Activated CD4-positive, CD25-positive, alpha-beta regulatory T cell treated with anti-CD3 and anti-CD28 coated beads, Interleukin-2, amount 50 U/mL, for 72 hours (primary cell): Measurements from ENCODE around the gene HYAL2.
A peak's percentile ranks its signal among the peaks of the same experiment; 100 is the strongest.

ENCODE experiments used
- DNase-seq: peaks from one replicate; pipeline ENCODE4 v3.0.0; 2021

Gene HYAL2

DNA sequence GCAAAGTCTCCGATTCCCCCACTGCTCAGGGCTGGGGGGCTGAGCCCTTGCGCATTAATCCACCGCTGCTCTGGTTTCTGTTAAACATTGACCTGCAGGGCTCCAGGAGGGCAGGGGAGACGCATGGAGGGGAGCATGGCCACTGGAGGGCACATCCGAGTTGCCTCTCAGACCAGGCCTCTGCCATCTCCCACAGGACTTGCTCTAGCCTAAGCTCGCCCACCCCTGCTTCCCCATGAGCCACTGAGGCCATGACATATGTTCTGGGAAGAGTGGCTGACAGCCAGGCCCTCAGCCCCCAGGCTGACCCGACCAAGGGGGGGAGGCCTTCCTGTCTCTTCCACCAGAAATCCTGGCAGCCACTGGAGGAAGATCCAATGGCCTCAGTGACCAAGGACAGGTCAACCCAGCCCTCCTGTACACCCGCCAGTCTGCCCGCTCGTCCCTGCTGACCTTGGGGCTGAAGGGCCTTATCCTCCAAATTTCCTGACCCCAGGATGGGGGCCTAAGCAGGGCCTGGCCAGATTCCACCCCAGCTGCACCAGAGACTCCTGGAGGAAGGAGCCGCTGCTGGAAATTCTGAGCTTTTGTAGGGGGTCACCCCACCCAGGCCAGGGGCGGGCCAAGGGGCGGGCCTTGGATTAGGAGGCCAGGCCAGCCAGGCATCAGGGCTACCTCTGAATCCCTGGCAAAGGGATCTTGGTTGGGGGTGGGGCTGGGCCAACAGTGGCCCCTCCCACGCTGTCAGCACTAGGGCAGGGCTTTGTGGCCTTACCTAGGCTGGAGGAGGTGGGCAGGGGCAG lies 19.3 kb downstream of the HYAL2 start, which contains the start of gene HYAL1:
Gene HYAL1, minus strand, starts transcription at position 562 of the 803 bp plus-strand sequence. CDS start 618 bp downstream, outside the sequence.
- DNase-seq: no peak

DNA sequence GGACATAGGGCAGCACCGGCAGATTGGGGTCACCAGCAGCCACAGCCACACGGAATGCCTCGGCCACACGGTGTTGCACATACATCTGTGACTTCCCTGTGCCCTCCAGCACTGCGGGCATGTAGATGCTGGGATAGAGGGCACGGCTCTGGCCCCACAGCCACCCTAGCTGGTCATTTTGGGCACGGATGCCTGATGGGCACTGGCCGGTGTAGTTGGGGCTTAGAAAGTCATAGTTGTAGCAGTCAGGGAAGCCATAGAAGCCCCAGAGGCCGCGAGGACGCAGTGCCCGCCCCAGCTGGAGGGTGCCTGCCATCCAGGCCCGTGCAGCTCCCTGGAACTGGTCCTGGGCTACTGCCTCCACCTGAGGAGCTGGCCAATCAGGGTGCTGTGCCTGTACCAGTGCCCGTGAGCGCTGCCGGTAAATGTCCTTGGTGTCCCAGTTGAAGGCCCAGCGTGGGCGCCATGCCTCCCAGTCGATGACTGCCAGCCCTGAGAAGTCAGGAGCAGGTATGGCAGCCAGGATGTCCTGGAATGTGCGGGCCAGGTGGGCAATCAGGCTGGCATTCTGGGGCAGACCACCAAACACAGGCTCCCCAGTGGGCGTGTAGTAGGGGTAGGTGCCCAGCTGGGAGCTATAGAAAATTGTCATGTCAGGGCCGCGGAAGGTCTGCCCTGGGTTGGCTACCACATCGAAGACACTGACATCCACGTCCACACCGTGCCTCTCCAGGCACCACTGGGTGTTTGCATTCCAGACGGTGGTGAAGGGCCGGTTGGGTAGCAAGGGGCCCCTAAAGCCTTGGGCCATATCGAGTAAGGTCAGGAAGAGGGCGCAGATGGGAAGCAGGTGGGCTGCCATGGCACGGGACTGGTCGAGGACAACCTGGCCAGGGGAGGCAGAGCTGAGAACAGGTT lies 20.2 kb downstream of the HYAL2 start:
- no peak for DNase-seq

DNA sequence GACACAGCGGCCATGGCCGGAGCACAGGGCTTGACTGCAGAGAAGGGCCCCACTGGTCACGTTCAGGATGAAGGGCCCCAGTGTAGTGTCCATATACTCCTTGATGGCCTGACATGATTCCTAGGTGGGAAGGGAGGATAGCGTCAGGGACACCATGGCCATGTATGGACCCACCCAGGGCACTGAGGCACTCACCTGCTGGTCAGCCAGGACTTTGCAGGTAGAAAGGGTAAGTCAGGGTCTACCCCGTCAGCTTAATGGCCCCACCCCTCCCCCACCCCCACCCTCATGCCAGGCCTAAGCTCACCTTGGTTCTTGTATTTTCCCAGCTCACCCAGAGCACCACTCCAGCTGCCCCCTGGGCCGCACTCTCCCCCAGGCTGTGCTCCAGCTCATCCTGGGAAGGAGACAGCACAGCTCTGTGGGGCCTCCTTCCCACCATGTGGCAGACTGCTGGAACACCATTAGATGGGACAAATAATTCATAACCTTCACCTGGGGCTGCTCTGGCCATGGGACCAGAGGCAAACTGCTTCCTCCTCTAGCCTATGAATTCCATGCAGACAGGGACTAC lies 21.8 kb downstream of the HYAL2 start:
- no peak for DNase-seq

DNA sequence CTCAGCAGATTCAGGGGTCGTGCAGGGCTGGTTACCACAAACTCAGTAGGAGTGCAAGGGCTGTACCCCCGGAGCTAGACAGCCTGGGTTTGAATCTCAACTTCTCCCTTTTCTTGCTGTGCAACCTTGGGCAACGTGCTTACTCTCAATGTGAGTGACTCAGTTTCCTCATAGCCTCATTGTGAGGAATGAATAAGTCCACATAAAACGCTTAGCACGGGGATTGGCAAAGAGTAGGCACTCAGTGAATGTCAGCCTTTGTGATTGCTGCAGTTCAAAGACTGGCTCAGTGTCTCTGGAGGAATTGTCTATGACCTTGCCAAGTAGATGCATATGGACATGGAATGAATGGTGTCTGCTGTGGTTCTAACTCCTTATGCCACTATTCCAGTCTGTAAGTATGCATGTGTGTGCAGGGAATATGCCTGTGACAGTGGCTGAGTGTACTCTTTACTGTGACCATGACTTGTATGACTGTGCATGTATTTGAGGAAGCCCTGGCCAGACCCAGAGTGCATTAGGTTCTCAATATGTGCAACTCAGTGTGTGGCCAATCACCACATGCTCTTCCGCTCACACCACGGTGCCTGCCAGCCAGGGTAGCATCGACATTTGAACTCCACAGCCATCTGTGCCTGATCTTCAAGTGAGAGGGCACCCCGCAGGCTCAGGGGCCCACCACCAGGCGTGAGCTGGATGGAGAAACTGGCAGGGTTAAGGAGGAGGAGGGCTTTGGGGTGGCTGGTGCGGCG lies 22.4 kb downstream of the HYAL2 start:
- DNase-seq: no peak

DNA sequence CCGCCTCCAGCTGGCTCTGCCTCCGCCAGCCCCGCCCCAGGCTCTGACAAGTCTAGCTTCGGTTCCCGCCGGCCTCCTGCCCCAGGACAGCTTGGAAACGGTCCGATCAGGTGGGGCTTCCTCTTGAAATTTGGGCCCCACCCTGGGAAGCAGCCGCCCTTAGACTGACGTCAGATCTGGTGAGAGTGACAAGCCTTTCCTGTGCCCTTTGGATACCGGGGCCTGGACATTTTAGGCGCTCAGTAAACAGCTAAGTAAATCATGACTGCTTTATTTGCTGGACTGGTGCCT lies 23.0 kb downstream of the HYAL2 start:
- DNase-seq: no peak

DNA sequence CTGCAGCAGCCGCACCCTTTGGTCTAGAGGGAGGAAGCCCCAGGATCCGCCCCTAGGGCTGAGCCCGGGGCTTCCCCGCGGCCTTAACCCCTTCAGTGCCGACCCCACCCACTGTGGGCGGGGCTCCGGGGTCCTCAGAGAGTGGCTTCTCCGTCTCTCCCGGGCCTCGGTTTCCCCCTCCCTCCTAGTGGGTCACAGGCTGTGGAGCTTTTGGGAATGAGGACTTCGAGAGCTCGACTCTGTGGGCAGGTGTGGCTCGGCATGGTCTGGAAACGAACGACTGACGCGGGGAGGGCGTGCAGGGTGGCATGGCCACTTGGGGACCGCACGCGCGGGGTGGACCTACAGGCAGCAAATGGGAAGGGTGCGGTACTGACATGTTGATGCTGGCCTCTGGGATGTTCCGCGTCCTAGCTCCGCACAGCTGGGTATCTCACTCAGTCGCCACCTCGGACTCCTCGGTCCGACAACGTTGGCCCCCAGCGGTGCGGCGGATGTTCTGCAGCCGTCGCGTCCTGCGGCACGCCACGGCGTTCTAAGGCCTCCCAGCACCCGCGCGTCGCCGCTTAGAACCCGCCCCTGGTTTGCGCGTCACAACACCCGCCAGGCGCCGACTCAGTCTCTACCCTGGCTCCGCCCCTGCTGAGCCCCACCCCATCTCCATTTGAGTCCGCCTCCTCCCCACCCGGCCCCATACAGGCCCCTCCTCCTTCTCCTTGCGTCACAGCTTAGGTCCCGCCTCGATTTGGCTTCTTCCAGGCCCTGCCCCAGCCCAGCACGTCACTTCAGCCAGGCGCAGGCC lies 23.5 kb downstream of the HYAL2 start, which contains the start of the genes HYAL3 and NAA80:
Gene HYAL3, minus strand, starts transcription at position 570 of the 802 bp plus-strand sequence. CDS start 3,803 bp downstream, outside the sequence.
Gene NAA80, minus strand, starts transcription at position 570 of the 802 bp plus-strand sequence. CDS start 1,942 bp downstream, outside the sequence.
- DNase-seq: peak; percentile 99

DNA sequence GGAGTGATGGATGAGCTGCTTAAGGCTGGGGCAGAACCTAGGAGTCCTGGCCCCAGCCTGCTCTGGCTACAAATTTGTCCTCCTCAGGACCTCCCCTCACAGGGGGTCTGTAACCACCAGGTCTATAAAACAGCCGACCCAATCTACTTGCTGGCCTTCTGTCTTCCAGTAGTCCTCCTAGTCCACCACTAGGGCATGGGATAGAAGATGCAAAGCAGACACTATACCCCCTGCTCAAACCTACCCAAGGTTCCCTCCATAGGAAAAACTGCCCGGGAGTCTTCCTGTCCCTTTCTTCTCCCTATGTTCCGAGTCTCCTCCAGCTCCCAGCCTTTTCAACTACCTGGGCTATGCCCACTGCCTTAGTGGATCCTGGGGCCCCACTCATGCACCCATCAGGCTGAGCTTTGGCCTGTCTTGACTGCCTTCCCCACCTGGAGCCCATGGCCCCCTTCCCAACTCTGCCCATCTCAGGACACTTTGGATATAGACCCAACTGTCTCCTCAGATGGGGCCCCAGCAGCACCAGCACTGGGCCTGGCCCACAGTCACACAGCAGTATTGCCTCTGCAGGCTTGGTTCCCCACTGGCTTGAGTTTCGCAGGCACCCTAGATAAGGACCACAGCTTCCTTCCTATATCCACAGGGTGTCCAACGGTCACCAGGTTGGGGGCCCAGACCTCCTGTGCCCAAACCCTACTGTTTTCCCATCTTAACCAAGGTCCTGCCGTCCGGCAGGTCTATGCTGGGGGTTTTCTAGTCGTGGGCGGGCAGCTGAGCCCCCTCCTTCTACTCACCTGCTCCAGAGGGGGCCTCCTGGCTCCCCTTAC lies 24.4 kb downstream of the HYAL2 start:
- DNase-seq: no peak

DNA sequence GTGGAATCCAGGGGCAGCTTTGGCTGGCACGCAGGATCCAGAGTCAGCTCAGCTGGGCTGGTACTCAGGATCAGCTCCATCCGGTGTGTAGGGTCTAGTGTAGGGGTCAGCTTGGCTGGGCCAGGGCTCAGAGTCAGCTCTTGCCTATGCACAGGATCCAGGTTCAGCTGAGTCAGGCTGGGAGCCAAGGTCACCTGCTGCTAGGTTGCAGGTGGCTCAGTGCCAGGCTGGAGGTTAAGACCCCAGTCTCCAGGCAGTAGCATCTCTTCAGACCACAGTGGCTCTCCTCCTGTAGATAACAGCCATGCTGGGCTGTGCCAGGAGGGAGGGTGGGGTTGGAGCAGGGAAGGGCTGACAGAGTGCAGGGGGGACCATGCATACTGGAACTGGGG lies 25.2 kb downstream of the HYAL2 start:
- no peak for DNase-seq

DNA sequence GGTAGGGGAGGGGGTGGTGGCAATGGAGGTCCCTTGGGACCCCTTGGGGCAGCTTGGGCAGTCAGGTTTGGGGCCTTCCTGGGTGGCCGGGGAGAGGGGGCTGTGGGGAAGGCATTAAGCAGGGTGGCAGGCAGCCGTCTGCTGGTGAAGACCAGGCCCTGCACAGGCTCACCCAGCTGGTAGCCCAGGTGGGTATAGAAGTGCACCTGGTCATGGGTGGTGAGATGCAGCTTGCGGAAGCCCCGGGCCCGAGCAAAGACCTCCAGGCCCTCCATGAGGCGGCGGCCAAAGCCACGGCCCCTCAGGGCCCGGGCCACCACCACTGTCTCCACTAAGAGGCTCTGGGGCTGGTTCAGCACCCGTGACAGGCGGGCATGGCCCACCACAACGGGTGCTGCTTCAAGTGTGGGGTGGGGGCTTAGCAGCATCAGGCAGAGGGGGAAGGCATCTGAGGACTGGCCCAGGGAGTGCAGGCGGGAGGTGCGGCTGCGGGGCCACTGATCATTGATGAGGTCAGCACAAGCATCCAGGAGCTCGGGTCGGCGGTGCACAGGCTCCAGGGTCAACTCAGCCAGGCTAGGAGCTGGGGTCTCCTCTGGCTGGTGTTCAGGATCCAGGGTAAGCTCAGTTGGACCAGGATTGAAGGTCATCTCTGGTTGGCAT lies 25.7 kb downstream of the HYAL2 start:
- no peak for DNase-seq

DNA sequence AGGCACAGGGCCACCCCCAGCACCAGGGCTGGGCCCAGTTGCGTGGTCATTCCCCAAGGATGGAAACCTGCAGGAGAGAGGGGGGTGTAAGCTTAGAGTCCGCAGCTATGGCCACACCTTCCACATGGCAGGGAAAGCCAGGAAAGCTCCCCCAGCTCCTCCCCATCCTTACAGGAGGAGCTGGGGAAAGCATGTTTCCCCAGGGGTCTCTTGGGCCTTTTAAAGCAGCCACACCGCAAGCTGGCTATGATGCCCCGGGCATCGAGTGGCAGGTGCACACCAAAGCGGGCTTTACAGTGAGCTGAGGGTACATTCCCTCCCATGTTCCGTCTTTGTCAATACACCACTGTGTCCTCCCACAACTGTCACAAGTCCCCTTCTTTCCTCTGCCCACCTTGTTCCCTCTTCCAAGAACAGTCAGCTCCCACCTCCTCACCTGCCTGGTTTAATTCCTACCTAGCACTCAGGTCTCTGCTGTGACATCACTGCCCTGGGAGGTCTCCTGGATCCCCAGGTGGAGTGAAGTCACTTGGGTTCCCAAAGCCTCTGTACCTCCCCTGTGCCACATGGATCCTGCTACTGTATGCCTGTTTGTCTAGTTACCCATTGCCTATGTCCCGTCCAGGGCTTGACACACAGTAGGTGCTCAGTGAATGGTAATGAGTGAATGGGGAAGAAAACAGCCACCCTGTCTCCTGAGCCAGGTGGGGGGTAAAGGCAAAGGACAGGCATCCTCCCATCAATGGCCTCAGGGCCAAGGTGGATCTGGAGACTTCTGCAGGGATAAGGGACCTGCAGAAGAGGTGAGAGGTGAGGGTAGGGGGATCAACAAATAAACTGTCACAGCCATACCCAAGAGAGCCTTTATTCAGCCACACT lies 26.8 kb downstream of the HYAL2 start:
- no peak for DNase-seq

DNA sequence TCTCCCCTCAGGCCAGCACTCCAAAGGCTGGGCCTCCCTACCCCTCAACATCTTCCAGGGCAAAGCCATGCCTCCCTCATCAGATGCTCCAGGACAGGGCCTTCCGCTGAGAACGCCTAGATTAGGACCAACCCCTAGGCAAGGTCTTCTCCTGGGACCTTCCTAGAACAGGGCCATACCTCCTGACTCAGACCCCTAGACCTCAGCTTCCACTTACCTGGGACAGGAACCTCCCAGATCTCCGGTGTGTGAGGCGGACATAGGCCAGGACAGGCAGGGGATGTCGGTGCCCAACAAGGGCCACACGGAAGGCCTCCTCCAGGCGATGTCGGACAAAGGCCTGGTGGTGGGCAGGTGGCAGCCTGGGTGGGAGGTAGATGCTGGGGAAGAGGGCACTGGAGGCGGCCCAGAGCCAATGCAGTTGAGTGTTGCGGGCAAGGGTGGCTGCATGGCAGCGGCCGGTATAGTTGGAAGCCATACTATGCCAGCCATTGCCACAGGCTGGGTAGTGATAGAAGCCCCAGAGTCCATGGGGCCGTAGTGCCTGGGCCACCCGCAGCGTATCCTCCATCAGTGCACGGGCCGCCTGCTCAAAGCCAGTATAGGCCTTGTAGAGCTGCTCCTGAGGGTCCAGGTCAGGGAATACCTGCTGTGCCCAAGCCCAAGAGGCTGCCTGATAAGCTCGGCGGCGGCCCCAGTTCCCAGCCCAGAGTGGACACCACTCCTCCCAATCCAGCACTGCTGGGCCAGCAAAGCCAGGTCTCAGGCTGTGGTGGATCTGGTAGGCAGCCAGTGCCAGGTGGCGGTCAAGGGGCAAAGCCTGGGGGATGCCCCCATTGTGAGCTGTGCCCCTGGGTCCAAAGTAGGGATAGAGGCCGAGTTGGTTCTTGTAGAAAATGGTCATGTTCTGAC lies 27.8 kb downstream of the HYAL2 start:
- no peak for DNase-seq

DNA sequence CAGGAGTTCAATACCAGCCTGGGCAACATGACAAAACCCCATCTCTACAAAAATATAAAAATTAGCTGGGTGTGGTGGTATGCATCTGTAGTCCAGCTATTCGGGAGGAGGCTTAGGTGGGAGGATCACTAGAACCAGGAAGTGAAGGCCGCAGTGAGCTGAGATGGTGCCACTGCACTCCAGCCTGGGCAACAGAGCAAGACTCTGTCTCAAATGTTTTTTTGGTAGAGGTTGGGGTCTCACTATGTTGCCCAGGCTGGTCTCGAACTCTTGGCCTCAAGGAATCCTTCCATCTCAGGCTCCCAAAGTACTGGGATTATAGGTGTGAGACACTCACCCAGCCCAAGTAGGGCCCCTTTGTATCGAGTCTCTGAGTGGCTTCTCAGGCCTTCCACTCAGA lies 28.5 kb downstream of the HYAL2 start:
- DNase-seq: no peak

DNA sequence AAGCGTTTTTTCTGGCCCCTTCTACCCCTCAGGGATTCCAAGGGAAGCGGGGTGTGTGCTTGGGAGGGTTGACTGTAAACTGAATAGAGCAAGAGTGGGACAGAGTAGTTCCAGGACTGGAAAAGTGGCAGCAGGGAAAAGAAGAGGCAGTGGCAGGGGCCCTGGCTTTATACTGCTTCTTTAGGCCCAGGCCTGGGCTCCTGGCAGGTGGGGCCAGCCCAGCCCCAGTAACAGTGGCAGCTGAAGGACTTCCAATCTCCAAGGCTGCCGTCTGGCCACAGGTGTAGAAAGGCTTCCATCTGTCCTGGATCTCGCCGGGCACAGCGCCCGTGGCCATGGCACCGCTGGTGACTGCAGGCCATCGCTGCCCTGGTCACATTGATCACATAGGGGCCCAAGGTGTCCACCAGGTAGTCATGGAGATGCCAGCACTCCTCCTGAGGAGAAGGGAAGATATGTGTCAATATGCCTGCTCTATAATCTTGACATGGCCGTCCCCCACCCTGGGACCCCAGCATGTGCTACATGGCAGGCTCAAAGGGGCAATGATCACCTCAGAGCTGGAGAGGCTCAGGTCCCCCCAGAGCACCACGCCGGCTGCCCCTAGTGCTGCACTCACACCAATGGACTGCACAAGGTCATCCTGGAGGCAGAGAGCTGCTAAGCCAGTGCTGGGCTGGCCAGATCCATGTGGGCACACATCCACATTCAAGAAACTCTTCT lies 29.3 kb downstream of the HYAL2 start:
- DNase-seq: no peak

DNA sequence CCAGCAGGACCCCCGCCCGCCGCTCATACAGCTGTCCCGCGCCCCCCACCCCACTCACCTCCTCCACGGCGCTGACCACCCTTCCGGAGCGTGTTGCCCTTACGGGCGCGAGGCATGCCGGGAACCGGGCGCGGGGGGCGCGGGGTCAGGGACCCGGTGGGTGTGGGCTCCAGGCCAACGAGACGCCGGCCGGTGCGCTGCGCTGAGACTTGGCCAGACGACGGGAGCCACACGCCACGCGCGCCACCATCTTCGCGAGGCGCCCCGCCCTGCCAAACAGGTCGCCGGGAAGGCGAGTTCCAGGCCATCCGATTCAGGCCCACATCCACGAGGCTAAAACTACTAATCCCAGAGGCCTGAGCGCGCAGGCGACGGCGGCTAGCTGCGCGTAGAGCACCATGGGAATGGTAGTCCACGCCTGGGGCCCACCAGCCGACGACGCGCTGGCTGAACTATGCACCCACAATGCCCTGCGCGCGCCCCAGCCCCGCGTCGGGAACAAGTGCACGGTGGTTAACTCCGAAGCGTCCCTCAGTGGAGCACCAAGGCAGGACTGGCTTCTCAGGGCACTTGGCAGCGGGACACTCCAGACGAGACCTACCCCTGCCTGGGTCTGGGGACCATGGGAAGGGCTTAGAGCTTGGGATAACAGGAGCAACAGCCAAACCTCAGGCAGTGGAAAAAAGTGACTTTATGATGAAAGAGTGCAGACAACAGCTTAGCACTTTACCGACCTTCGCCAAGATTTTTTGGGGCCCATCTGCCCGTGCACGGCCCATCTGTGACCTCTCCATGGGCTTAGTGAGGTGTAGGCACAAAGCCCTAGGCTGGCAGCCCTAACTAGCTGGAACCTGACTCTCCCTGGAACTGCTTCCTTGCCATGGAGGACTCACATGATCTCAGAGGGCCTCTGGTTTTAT lies 30.1 kb downstream of the HYAL2 start, which contains the start of gene IFRD2:
Gene IFRD2, minus strand, starts transcription at position 271 of the 920 bp plus-strand sequence. Its CDS starts 155 bp downstream, at position 116.
- DNase-seq: peak; percentile 89

DNA sequence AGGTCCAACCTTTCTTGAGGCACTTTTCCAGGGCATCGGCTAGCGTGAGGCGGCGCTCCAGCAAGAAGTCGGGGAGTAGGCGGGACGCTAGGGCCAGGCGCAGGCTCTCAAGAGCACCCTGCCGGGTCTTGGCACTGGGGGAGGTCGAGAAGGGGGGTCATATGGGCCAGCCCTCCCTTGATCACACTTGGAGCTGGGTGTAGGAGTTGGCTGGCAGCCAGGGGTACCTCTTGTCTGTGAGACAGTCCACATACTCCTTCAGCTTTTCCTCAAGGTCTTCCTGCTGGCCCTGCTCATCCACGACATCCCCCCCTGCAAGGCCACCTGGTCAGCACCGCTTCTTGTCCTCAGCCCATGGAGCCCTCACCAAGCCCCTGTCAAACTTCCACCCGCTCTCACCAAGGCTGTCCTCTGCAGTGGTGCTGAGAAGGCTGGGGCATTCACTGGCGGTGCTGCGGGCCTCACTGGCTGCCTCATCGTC lies 32.3 kb downstream of the HYAL2 start:
- no peak for DNase-seq

DNA sequence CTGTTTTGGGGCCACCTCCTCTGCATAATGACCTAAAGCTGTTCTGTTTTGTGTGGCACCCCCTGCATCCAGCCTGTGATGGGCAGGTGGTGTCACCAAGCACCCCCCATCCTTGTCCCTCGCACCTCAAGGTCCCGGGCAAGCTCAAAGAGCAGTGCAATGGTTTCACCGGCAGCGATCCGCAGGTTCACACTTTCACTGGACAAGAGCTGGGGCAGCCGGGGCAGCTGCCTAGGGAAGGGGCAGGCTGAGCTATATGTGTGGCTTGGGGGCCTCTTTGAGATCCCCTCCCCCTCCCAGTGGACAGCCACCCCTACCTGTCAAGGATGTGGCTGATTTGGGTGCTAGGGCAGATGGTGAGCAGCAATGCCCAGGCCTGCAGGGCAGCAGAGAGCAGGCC lies 33.4 kb downstream of the HYAL2 start:
- DNase-seq: no peak
